ENCODE data around the gene PAK1. TPM values are rescaled to one million over a fixed set of nuclear protein-coding genes. Genes with fewer than 3 reads are reported as not detected.
"Not testable (repeated sequence)": the region's sequence is repeated elsewhere in the genome, so short reads cannot be mapped to it uniquely, and the experiment has no call there.

PAK1 gene
- total and polyA plus RNA-seq, 2 donors = 26.2 to 46.6 TPM

DNA sequence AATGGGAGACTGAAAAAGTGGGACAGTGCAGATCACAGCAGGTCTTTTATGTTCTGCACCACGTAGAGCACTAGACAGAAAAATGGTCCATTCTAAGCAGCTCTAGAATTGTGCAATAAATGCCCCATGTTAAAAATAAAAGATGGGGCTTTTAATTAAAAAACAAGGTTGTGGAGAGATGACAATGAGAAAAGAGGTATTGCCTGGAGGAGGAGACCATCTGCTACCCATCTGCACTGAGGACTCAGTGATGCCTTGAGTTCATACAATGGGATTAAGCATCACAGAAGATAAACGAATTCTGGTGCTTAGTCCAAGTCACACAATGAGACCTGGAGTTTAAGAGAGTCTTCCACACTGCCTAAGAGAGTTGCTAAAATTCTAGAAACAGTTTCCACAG is 73.6 kb downstream of the PAK1 start:
- H3K4me1 ChIP-seq (ENCODE audit: insufficient read depth) = no peaks in the 10 kb centered on the region
- no peaks in the 10 kb centered on the region for H3K36me3 ChIP-seq (ENCODE audit: insufficient read depth)
- DNase-seq (ENCODE audit: extremely low spot score) = no peak
- no peak overlapping the region for H3K27ac ChIP-seq (ENCODE audit: low read depth)
- no peak overlapping the region for H3K4me3 ChIP-seq (ENCODE audit: low read depth, low read length)
- 64% methylated on average over 2 of the region's 2 CpGs for WGBS

DNA sequence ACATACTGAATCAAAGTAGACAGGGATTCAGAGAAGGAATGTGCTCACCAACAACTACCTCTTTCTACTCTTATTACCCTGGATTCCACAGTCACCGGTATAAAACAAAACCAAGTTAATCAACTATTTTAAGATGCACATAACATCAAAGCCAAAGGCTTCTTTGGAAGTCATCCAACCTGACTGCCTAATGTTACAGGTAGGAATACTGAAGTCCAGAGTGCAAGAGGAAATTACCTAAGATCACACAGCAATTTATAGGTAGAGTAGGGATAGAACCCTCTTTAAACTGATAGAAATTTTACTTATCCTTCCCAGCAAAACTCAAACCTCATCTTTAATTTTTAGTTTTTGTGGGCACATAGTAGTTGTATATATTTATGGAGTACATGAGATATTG is 76.3 kb downstream of the PAK1 start:
- no peak for DNase-seq (ENCODE audit: extremely low spot score)
- 56% methylated on average over 1 of the region's 1 CpG for WGBS
- Histone ChIP-seq H3K4me1 (ENCODE audit: insufficient read depth) (no peaks in the 10 kb centered on the region), H3K36me3 (ENCODE audit: insufficient read depth) (no peaks in the 10 kb centered on the region), H3K4me3 (ENCODE audit: low read depth, low read length) (no peak overlapping the region), H3K27ac (ENCODE audit: low read depth) (no peak overlapping the region)

DNA sequence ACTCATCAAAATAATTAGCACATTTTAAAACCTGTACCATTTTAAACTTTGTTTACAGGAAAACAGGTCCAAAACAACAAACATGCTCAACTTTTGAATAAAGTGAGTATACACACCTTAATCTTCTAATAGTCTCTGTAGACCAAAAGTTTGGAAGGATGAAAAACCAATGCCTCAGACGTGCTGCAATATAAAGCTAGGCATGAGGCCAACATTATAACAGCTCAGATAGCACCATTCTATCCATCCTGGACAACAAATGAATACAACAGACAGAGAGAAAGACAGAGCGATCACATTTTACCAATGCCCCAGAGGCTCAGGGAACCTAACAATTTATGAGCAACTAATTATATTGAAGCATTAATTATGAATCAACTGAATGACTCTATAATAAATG is 77.0 kb downstream of the PAK1 start:
- WGBS = 44% methylated on average over 2 of the region's 2 CpGs
- H3K4me1 ChIP-seq (ENCODE audit: insufficient read depth) = no peaks in the 10 kb centered on the region

GRCh38 chr11:77396305-77396704 is 77.6 kb downstream of the PAK1 start:
- H3K27ac ChIP-seq (ENCODE audit: low read depth) = no peak overlapping the region
- 68% methylated on average over 3 of the region's 3 CpGs for WGBS
- H3K4me3 ChIP-seq (ENCODE audit: low read depth, low read length) = no peak overlapping the region
- H3K36me3 ChIP-seq (ENCODE audit: insufficient read depth) = no peaks in the 10 kb centered on the region
- H3K4me1 ChIP-seq (ENCODE audit: insufficient read depth) = no peaks in the 10 kb centered on the region
- DNase-seq (ENCODE audit: extremely low spot score) = no peak

More for the DNA sequence above, 77.0 kb downstream of the PAK1 start:
- no peak overlapping the region for H3K27ac ChIP-seq (ENCODE audit: low read depth)
- H3K36me3 ChIP-seq (ENCODE audit: insufficient read depth) = no peaks in the 10 kb centered on the region
- H3K4me3 ChIP-seq (ENCODE audit: low read depth, low read length) = no peak overlapping the region
- DNase-seq (ENCODE audit: extremely low spot score) = no peak

GRCh38 chr11:77395460-77396173 is 78.3 kb downstream of the PAK1 start:
- DNase-seq (ENCODE audit: extremely low spot score) = no peak
- Histone ChIP-seq H3K4me1 (ENCODE audit: insufficient read depth) (no peaks in the 10 kb centered on the region), H3K4me3 (ENCODE audit: low read depth, low read length) (no peak overlapping the region), H3K27ac (ENCODE audit: low read depth) (no peak overlapping the region), H3K36me3 (ENCODE audit: insufficient read depth) (no peaks in the 10 kb centered on the region)
- 87% methylated on average over 3 of the region's 3 CpGs for WGBS

DNA sequence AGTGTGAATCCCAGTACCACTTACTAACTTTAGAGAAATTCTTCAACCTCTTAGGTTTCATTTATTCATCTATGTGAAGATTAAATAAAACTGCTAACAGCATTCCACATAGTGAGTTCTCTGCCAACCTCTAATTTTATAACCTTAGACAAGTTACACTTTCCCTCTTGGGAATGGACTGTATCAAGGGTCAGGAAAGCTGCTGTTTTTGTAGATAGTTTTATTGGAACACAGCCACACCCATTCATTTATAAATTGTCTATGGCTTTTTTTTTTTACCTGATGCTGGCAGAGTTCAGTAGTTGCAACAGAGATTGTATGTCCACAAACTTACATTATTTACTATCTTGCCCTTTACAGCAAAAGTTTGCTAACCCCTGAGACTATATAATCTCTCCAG is 81.1 kb downstream of the PAK1 start:
- H3K4me1 ChIP-seq (ENCODE audit: insufficient read depth) = no peaks in the 10 kb centered on the region
- DNase-seq (ENCODE audit: extremely low spot score) = no peak
- H3K4me3 ChIP-seq (ENCODE audit: low read depth, low read length) = no peak overlapping the region
- H3K27ac ChIP-seq (ENCODE audit: low read depth) = no peak overlapping the region
- H3K36me3 ChIP-seq (ENCODE audit: insufficient read depth) = no peaks in the 10 kb centered on the region

DNA sequence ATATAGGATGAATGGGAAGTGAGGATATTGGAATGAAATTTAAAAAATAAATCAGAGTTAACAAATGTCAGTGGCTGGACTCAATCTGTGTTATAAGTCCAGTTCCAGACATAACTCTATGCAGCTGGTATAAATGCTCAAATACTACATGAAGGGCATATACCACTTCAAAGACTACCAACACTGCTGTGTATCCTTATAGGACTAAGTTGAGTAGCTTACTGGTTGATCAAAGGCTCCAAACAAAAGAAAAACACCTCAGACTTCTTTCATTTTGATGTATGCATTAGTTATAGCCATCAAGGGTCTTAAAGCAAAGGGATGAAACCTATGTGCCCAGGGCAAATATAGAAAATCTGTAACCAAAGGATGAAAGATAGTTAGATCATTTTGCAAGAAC is 86.2 kb downstream of the PAK1 start:
- H3K36me3 ChIP-seq (ENCODE audit: insufficient read depth) = no peaks in the 10 kb centered on the region
- no peak overlapping the region for H3K27ac ChIP-seq (ENCODE audit: low read depth)
- DNase-seq (ENCODE audit: extremely low spot score) = no peak
- H3K4me1 ChIP-seq (ENCODE audit: insufficient read depth) = no peaks in the 10 kb centered on the region
- no peak overlapping the region for H3K4me3 ChIP-seq (ENCODE audit: low read depth, low read length)

GRCh38 chr11:77386178-77386577 is 87.7 kb downstream of the PAK1 start:
- DNase-seq (ENCODE audit: extremely low spot score) = no peak
- 18% methylated on average over 1 of the region's 1 CpG for WGBS
- H3K4me3 ChIP-seq (ENCODE audit: low read depth, low read length) = no peak overlapping the region
- H3K36me3 ChIP-seq (ENCODE audit: insufficient read depth) = no peaks in the 10 kb centered on the region
- no peak overlapping the region for H3K27ac ChIP-seq (ENCODE audit: low read depth)
- H3K4me1 ChIP-seq (ENCODE audit: insufficient read depth) = no peaks in the 10 kb centered on the region

DNA sequence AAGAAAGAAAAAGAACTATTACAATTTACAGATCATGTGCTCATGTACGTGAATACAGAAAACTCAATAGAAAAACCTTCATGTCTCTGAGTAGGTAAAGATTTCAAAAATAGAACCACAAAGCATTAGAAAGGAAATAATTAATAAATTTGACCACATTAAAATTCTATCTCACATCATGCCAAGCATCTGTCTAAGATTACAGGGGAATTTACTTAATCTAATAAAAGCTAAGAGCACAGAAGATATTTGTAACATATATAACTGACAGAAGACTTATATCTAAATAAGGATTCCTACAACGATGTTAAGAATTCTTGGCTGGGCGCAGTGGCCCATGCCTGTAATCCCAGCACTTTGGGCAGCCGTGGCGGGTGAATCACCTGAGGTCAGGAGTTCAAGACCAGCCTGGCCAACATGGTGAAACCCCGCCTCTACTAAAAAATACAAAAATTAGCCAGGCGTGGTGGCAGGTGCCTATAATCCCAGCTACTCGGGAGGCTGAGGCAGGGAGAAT is 88.6 kb downstream of the PAK1 start:
- not testable (repeated sequence) for H3K4me3 ChIP-seq (ENCODE audit: low read depth, low read length); DNase-seq (ENCODE audit: extremely low spot score); H3K4me1 ChIP-seq (ENCODE audit: insufficient read depth); H3K27ac ChIP-seq (ENCODE audit: low read depth); H3K36me3 ChIP-seq (ENCODE audit: insufficient read depth)
- 62% methylated on average over 8 of the region's 8 CpGs for WGBS

DNA sequence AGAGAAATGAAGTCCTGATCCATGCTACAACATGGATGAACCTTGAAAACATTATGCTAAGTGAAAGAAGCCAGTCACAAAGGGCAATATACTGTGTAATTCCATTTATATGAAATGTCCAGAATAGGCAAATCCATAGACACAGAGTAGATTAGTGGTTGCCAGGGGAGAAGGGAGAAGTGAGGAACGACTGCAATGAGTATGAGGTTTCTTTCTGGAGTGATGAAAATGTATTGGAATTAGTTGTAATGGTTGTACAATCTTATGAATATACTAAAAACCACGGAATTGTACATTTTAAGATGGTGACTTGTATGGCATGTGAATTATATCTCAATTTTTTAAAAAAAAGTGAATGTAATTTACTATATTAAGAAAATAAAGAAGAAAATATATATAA is 89.3 kb downstream of the PAK1 start:
- no peaks in the 10 kb centered on the region for H3K4me1 ChIP-seq (ENCODE audit: insufficient read depth)
- DNase-seq (ENCODE audit: extremely low spot score) = no peak
- H3K27ac ChIP-seq (ENCODE audit: low read depth) = no peak overlapping the region
- no peaks in the 10 kb centered on the region for H3K36me3 ChIP-seq (ENCODE audit: insufficient read depth)
- H3K4me3 ChIP-seq (ENCODE audit: low read depth, low read length) = no peak overlapping the region
- 47% methylated on average over 2 of the region's 2 CpGs for WGBS

GRCh38 chr11:77383349-77383748 is 90.5 kb downstream of the PAK1 start:
- not testable (repeated sequence) for H3K27ac ChIP-seq (ENCODE audit: low read depth); H3K4me1 ChIP-seq (ENCODE audit: insufficient read depth); DNase-seq (ENCODE audit: extremely low spot score); H3K4me3 ChIP-seq (ENCODE audit: low read depth, low read length); H3K36me3 ChIP-seq (ENCODE audit: insufficient read depth)
- WGBS = 98% methylated on average over 7 of the region's 7 CpGs

GRCh38 chr11:77381729-77382665 is 91.9 kb downstream of the PAK1 start:
- no peak overlapping the region for H3K27ac ChIP-seq (ENCODE audit: low read depth)

GRCh38 chr11:77379934-77380333 is 94.0 kb downstream of the PAK1 start:
- Histone ChIP-seq H3K4me3 (ENCODE audit: low read depth, low read length) (no peak overlapping the region), H3K27ac (ENCODE audit: low read depth) (no peak overlapping the region), H3K36me3 (ENCODE audit: insufficient read depth) (no peaks in the 10 kb centered on the region), H3K4me1 (ENCODE audit: insufficient read depth) (no peaks in the 10 kb centered on the region)
- DNase-seq (ENCODE audit: extremely low spot score) = no peak
- WGBS = 93% methylated on average over 5 of the region's 5 CpGs

More at GRCh38 chr11:77381729-77382665, 91.9 kb downstream of the PAK1 start:
- no peaks in the 10 kb centered on the region for H3K4me1 ChIP-seq (ENCODE audit: insufficient read depth)
- H3K4me3 ChIP-seq (ENCODE audit: low read depth, low read length) = no peak overlapping the region
- no peak for DNase-seq (ENCODE audit: extremely low spot score)
- 22% methylated on average over 2 of the region's 2 CpGs for WGBS
- no peaks in the 10 kb centered on the region for H3K36me3 ChIP-seq (ENCODE audit: insufficient read depth)

DNA sequence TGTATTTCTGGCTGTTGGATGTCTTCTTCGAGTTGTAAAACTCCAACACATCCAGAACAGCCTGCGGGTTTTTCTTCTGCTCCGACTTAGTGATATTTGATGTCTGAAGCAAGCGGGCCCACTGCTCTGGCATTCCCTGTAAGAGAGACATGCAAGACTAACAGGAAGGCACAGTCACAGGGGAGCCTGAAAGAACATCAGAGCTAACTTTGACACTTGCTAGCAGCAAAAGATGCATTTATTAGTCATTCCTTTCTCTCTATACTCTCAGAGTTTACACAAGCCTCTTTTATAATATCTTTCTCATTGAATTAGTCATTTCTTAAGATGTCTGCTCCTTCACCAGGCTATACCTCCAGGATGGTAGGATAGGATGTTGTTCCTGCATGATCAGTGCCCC is 94.6 kb downstream of the PAK1 start:
- Histone ChIP-seq H3K36me3 (ENCODE audit: insufficient read depth) (no peaks in the 10 kb centered on the region), H3K4me3 (ENCODE audit: low read depth, low read length) (no peak overlapping the region), H3K4me1 (ENCODE audit: insufficient read depth) (no peaks in the 10 kb centered on the region), H3K27ac (ENCODE audit: low read depth) (no peak overlapping the region)
- 93% methylated on average over 4 of the region's 4 CpGs for WGBS
- no peak for DNase-seq (ENCODE audit: extremely low spot score)

All from urinary bladder (tissue), 4 donors.